SK-N-SH (cell line): ENCODE results near the gene KCNJ5. TPM values are rescaled to one million over a fixed set of nuclear protein-coding genes. Genes with fewer than 3 reads are reported as not detected.

Experiments used
- CTCF ChIA-PET: fragments of 300-600, 350-600 bp; formaldehyde crosslinking; extraction: SDS; loops from one replicate; lab custom pipeline; 2021; lab: Yijun Ruan, JAX
- POLR2A ChIA-PET: fragments of 350-600 bp; sonication (Branson Sonifier 250); formaldehyde crosslinking; extraction: SDS; loops from one replicate; lab custom pipeline; 2020; ENCODE audit warnings: antibody characterized with exemption, inconsistent platforms; lab: Yijun Ruan, JAX
- DNase-seq: peaks from one replicate; pipeline ENCODE4 v3.0.0; 2012
- H2AFZ ChIP-seq: fragments of 200-600 bp; sonication (generic); 2 replicates; pipeline ENCODE4 v1.8.1; 2016; ENCODE audit warnings: antibody characterized with exemption, mild to moderate bottlenecking, low read depth
- H3F3A ChIP-seq: fragments of 200-600 bp; sonication (generic); replicated peaks from 2 replicates; pipeline ENCODE3; 2016; ENCODE audit warnings: antibody characterized with exemption, mild to moderate bottlenecking; ENCODE audit not compliant: insufficient read depth
- H3K27ac ChIP-seq, 2 experiments: fragments of 200-500 bp in 1 of 2; fragments of 200-600 bp in 1 of 2; sonication (Bioruptor generic) in 1 of 2; sonication (generic), shearing (Covaris generic) in 1 of 2; 2 replicates each; pipeline versions ENCODE4 v1.5.1 to v1.6.1; 2014 to 2016; ENCODE audit warnings: low read depth in 2 of 2, inconsistent platforms in 1 of 2, low read length in 1 of 2, mild to moderate bottlenecking in 1 of 2, mixed read lengths in 1 of 2
- H3K27me3 ChIP-seq: fragments of 200-600 bp; sonication (generic), shearing (Covaris generic); 2 replicates; pipeline ENCODE4 v1.6.1; 2016; ENCODE audit warnings: mixed run types; ENCODE audit not compliant: insufficient read depth
- H3K36me3 ChIP-seq, 2 experiments: fragments of 200-500 bp in 1 of 2; fragments of 200-600 bp in 1 of 2; sonication (Bioruptor generic) in 1 of 2; sonication (generic) in 1 of 2; replicated peaks in 1 of 2; 2 replicates each; pipeline versions ENCODE3 to v1.5.1; 2014 to 2016; ENCODE audit warnings: low read length in 1 of 2, mild to moderate bottlenecking in 1 of 2; ENCODE audit not compliant: insufficient read depth in 2 of 2, control insufficient read depth in 1 of 2
- H3K4me1 ChIP-seq, 2 experiments: fragments of 200-500 bp in 1 of 2; fragments of 200-600 bp in 1 of 2; sonication (Bioruptor generic) in 1 of 2; sonication (generic), shearing (Covaris generic) in 1 of 2; 2 replicates each; pipeline versions ENCODE4 v1.5.1 to v1.6.1; 2014 to 2016; ENCODE audit warnings: low read depth in 1 of 2, low read length in 1 of 2, mixed run types in 1 of 2; ENCODE audit not compliant: insufficient read depth in 2 of 2, control insufficient read depth in 1 of 2
- H3K4me2 ChIP-seq: fragments of 200-600 bp; sonication (generic), shearing (Covaris generic); 2 replicates; pipeline ENCODE4 v1.6.1; 2017; ENCODE audit warnings: mixed run types
- H3K4me3 ChIP-seq, 2 experiments: fragments of 200-500 bp in 1 of 2; fragments of 200-600 bp in 1 of 2; sonication (Bioruptor generic) in 1 of 2; sonication (generic), shearing (Covaris generic) in 1 of 2; 2 replicates each; pipeline versions ENCODE4 v1.5.1 to v1.8.1; 2014 to 2016; ENCODE audit warnings: low read depth in 2 of 2, inconsistent platforms in 1 of 2, low read length in 1 of 2, mild to moderate bottlenecking in 1 of 2, mixed read lengths in 1 of 2, moderate library complexity in 1 of 2
- H3K79me2 ChIP-seq: fragments of 200-600 bp; sonication (generic); 2 replicates; pipeline ENCODE4 v1.8.1; 2017; ENCODE audit warnings: mild to moderate bottlenecking; ENCODE audit not compliant: insufficient read depth
- H3K9ac ChIP-seq: fragments of 200-600 bp; sonication (generic); 2 replicates; pipeline ENCODE4 v1.6.1; 2017; ENCODE audit warnings: mixed run types
- H3K9me2 ChIP-seq: fragments of 200-600 bp; sonication (generic); 2 replicates; pipeline ENCODE4 v1.6.1; 2017; ENCODE audit warnings: mixed run types
- H3K9me3 ChIP-seq: fragments of 200-600 bp; sonication (generic); 2 replicates; pipeline ENCODE4 v1.6.1; 2017; ENCODE audit warnings: mixed run types, mild to moderate bottlenecking, moderate library complexity
- H4K20me1 ChIP-seq: fragments of 200-600 bp; sonication (generic); 2 replicates; pipeline ENCODE4 v1.6.1; 2017; ENCODE audit warnings: mild to moderate bottlenecking, mixed run types; ENCODE audit not compliant: insufficient read depth
- EZH2phosphoT487 ChIP-seq: fragments of 200-600 bp; sonication (generic); IDR thresholded peaks from 2 replicates; pipeline ENCODE4 v1.6.1; 2017; ENCODE audit warnings: low read depth, mixed run types, mild to moderate bottlenecking, antibody characterized with exemption, moderate library complexity, borderline replicate concordance
- FOXJ3 ChIP-seq: sonication (generic); formaldehyde crosslinking; IDR thresholded peaks from 2 replicates; pipeline ENCODE4 v1.5.1; 2020; ENCODE audit warnings: mild to moderate bottlenecking, missing genetic modification reagents
- FOXM1 ChIP-seq: IDR thresholded peaks from 2 replicates; pipeline ENCODE4 v1.4.0; 2012; ENCODE audit warnings: low read depth, mild to moderate bottlenecking
- GABPA ChIP-seq: IDR thresholded peaks from 2 replicates; pipeline ENCODE4 v1.4.0; 2012; ENCODE audit warnings: low read depth, mild to moderate bottlenecking
- GATA2 ChIP-seq: sonication (generic); formaldehyde crosslinking; IDR thresholded peaks from 2 replicates; pipeline ENCODE4 v1.5.0; 2020; ENCODE audit warnings: mild to moderate bottlenecking, missing genetic modification reagents
- MEF2A ChIP-seq: IDR thresholded peaks from 2 replicates; pipeline ENCODE4 v1.4.0; 2012; ENCODE audit warnings: low read depth, borderline replicate concordance
- MXI1 ChIP-seq: IDR thresholded peaks from 2 replicates; pipeline ENCODE4 v1.6.1; 2012; ENCODE audit warnings: mild to moderate bottlenecking, low read depth, low read length, improper control_type of control experiment
- NFIC ChIP-seq: IDR thresholded peaks from 2 replicates; pipeline ENCODE4 v1.4.0; 2012; ENCODE audit warnings: borderline replicate concordance
- RAD21 ChIP-seq: IDR thresholded peaks from 2 replicates; pipeline ENCODE4 v1.6.1; 2012; ENCODE audit warnings: mild to moderate bottlenecking, low read length
- RXRA ChIP-seq: IDR thresholded peaks from 2 replicates; pipeline ENCODE4 v1.4.0; 2012; ENCODE audit warnings: low read depth, mild to moderate bottlenecking, borderline replicate concordance
- TEAD4 ChIP-seq: IDR thresholded peaks from 2 replicates; pipeline ENCODE4 v1.4.0; 2012; ENCODE audit warnings: mild to moderate bottlenecking, borderline replicate concordance; ENCODE audit not compliant: insufficient read depth
- USF2 ChIP-seq: fragments of 150-350 bp; IDR thresholded peaks from 2 replicates; pipeline ENCODE4 v1.6.1; 2017; ENCODE audit warnings: antibody characterized with exemption, low read length, low read depth, borderline replicate concordance
- ZBTB33 ChIP-seq: IDR thresholded peaks from 2 replicates; pipeline ENCODE4 v1.4.0; 2012; ENCODE audit warnings: low read depth, borderline replicate concordance
- WGBS: methylation state at CpG from one replicate; pipeline ENCODE4 v1.1.6; 2017; ENCODE audit warnings: low lambda C conversion rate; 5-methylcytosine and 5-hydroxymethylcytosine counted together
- polyA plus RNA-seq, 3 experiments: library from polyadenylated mRNA; depleted of rRNA; stranded (reverse); fragments of >200 nt; gene quantifications; 2 replicates each; pipeline ENCODE4 v1.2.3, GENCODE V29; 2012
- TF ChIP-seq, protein P1 (sequence below): IDR thresholded peaks from 2 replicates; pipeline ENCODE4 v1.6.1; 2012; ENCODE audit warnings: mild to moderate bottlenecking, low read depth, low read length, moderate library complexity
- TF ChIP-seq, protein P2 (sequence below): IDR thresholded peaks from 2 replicates; pipeline ENCODE4; 2012
- TF ChIP-seq, protein P3 (sequence below): fragments of 200-600 bp; sonication (generic); IDR thresholded peaks from 2 replicates; pipeline ENCODE4 v1.6.1; 2017; ENCODE audit warnings: antibody characterized with exemption, mild to moderate bottlenecking, moderate library complexity
- TF ChIP-seq, protein P4 (sequence below): fragments of 150-350 bp; IDR thresholded peaks from 2 replicates; pipeline ENCODE4 v1.6.1; 2016; ENCODE audit warnings: mild to moderate bottlenecking, low read depth, low read length

Gene KCNJ5
- polyA plus RNA-seq, 1 of the 3 experiments (the other 2 are of a cell fraction), result 0.03 TPM

DNA sequence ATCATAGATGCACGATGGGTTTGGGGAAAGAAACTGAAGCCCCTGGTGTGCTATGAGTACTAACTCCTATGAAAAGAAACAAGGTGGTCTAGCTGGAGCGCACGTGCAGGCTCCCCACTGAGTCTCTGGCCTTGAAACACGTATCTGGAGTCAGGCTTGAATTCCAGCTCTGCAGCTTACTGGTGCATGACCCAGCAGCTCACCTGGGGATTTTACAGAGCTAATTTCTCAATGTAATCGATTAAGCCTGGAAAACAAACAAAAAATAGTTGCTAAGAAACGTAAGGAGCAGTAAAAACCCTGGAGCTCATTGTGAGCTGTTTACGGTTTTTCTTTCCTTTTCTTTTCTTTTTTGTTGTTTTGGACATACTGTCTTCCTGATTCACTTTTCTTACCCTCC, 36.3 kb upstream of the KCNJ5 start:
- no peak for DNase-seq
- Histone ChIP-seq H3K9ac (no peak overlapping the region), H2AFZ (no peak overlapping the region), H3K4me2 (no peak overlapping the region), H3K4me1 (no peaks in the 10 kb centered on the region), H3F3A (no peaks in the 10 kb centered on the region), H3K27ac (no peak overlapping the region), H3K9me3 (no peaks in the 10 kb centered on the region), H3K4me3 (no peak overlapping the region), H3K9me2 (no peaks in the 10 kb centered on the region), H3K79me2 (no peaks in the 10 kb centered on the region), H3K27me3 (no peaks in the 10 kb centered on the region), H4K20me1 (no peaks in the 10 kb centered on the region), H3K36me3 (no peaks in the 10 kb centered on the region)
- ChIA-PET POLR2A (no interaction called here), CTCF (interaction anchor here (1.2 to 2.7 kb wide), 4 partner anchors 9 to 697 kb away, joined by 3 to 11 read pairs (median 6); no protein-coding TSS in a partner anchor)
- no peak for TF ChIP-seq EZH2phosphoT487
- no peak for TF ChIP-seq ZBTB33
- no peak for TF ChIP-seq NFIC
- TF ChIP-seq MXI1, result no peak
- TF ChIP-seq FOXJ3 (CRISPR knock-in tag), result no peak
- no peak for TF ChIP-seq RAD21
- TF ChIP-seq USF2, result no peak
- TF ChIP-seq RXRA, result no peak
- WGBS, result 62% methylated on average over 7 of the region's 7 CpGs

- H3K27ac ChIP-seq, result no peak overlapping the region
- no peak overlapping the region for H3K4me2 ChIP-seq
- H3K79me2 ChIP-seq, result no peaks in the 10 kb centered on the region
- H3K27me3 ChIP-seq, result no peaks in the 10 kb centered on the region
- no peak overlapping the region for H3K4me3 ChIP-seq
- no peaks in the 10 kb centered on the region for H3K9me2 ChIP-seq
- no peak overlapping the region for H3K9ac ChIP-seq
- WGBS, result 69% methylated on average over 4 of the region's 6 CpGs
- no peaks in the 10 kb centered on the region for H4K20me1 ChIP-seq
- ChIA-PET CTCF (interaction anchor here (1.0 to 2.7 kb wide), 4 partner anchors 10 to 53 kb away, joined by 3 to 11 read pairs (median 4); no protein-coding TSS in a partner anchor), POLR2A (no interaction called here)
- no peaks in the 10 kb centered on the region for H3F3A ChIP-seq
- H3K9me3 ChIP-seq, result no peaks in the 10 kb centered on the region
- H3K4me1 ChIP-seq, result peaks cover 0 to 5% of the 10 kb centered on the region in 2 experiments; a peak in 2 of 4 replicates
- DNase-seq, result no peak
- no peaks in the 10 kb centered on the region for H3K36me3 ChIP-seq
- no peak overlapping the region for H2AFZ ChIP-seq
- TF ChIP-seq, protein P1, sequence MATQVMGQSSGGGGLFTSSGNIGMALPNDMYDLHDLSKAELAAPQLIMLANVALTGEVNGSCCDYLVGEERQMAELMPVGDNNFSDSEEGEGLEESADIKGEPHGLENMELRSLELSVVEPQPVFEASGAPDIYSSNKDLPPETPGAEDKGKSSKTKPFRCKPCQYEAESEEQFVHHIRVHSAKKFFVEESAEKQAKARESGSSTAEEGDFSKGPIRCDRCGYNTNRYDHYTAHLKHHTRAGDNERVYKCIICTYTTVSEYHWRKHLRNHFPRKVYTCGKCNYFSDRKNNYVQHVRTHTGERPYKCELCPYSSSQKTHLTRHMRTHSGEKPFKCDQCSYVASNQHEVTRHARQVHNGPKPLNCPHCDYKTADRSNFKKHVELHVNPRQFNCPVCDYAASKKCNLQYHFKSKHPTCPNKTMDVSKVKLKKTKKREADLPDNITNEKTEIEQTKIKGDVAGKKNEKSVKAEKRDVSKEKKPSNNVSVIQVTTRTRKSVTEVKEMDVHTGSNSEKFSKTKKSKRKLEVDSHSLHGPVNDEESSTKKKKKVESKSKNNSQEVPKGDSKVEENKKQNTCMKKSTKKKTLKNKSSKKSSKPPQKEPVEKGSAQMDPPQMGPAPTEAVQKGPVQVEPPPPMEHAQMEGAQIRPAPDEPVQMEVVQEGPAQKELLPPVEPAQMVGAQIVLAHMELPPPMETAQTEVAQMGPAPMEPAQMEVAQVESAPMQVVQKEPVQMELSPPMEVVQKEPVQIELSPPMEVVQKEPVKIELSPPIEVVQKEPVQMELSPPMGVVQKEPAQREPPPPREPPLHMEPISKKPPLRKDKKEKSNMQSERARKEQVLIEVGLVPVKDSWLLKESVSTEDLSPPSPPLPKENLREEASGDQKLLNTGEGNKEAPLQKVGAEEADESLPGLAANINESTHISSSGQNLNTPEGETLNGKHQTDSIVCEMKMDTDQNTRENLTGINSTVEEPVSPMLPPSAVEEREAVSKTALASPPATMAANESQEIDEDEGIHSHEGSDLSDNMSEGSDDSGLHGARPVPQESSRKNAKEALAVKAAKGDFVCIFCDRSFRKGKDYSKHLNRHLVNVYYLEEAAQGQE, result no peak
- no peak for TF ChIP-seq FOXM1
- TF ChIP-seq, protein P2, sequence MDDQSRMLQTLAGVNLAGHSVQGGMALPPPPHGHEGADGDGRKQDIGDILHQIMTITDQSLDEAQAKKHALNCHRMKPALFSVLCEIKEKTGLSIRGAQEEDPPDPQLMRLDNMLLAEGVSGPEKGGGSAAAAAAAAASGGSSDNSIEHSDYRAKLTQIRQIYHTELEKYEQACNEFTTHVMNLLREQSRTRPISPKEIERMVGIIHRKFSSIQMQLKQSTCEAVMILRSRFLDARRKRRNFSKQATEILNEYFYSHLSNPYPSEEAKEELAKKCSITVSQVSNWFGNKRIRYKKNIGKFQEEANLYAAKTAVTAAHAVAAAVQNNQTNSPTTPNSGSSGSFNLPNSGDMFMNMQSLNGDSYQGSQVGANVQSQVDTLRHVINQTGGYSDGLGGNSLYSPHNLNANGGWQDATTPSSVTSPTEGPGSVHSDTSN, result no peak
- no peak for TF ChIP-seq MXI1
- TF ChIP-seq, protein P3, sequence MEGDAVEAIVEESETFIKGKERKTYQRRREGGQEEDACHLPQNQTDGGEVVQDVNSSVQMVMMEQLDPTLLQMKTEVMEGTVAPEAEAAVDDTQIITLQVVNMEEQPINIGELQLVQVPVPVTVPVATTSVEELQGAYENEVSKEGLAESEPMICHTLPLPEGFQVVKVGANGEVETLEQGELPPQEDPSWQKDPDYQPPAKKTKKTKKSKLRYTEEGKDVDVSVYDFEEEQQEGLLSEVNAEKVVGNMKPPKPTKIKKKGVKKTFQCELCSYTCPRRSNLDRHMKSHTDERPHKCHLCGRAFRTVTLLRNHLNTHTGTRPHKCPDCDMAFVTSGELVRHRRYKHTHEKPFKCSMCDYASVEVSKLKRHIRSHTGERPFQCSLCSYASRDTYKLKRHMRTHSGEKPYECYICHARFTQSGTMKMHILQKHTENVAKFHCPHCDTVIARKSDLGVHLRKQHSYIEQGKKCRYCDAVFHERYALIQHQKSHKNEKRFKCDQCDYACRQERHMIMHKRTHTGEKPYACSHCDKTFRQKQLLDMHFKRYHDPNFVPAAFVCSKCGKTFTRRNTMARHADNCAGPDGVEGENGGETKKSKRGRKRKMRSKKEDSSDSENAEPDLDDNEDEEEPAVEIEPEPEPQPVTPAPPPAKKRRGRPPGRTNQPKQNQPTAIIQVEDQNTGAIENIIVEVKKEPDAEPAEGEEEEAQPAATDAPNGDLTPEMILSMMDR, result no peak
- TF ChIP-seq GABPA, result no peak
- TF ChIP-seq, protein P4, sequence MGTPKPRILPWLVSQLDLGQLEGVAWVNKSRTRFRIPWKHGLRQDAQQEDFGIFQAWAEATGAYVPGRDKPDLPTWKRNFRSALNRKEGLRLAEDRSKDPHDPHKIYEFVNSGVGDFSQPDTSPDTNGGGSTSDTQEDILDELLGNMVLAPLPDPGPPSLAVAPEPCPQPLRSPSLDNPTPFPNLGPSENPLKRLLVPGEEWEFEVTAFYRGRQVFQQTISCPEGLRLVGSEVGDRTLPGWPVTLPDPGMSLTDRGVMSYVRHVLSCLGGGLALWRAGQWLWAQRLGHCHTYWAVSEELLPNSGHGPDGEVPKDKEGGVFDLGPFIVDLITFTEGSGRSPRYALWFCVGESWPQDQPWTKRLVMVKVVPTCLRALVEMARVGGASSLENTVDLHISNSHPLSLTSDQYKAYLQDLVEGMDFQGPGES, result no peak
- no peak for TF ChIP-seq MEF2A
- TF ChIP-seq TEAD4, result no peak
- no peak for TF ChIP-seq GATA2 (CRISPR knock-in tag)
Observed at GRCh38 chr11:128856241-128856640, 34.9 kb upstream of the KCNJ5 start.
